ENCODE measurements around the gene SOX15.

Gene SOX15

GRCh38 chr17:7574176-7574953 is 15.5 kb downstream of the SOX15 start:
- Mint-ChIP-seq H3K4me1 (peaks cover 70% of the 10 kb centered on the region), H3K27me3 (no peaks in the 10 kb centered on the region), H3K4me3 (peak overlapping the region; percentile 93), H3K9me3 (no peaks in the 10 kb centered on the region), H3K27ac (peak overlapping the region; percentile 99), H3K36me3 (peaks cover 81% of the 10 kb centered on the region)
- ATAC-seq, result no peak

GRCh38 chr17:7573324-7574080 is 16.4 kb downstream of the SOX15 start:
- Mint-ChIP-seq H3K27ac (peak overlapping the region; percentile 99), H3K4me1 (peaks cover 62% of the 10 kb centered on the region), H3K4me3 (peak overlapping the region; percentile 93), H3K36me3 (peaks cover 80% of the 10 kb centered on the region), H3K27me3 (no peaks in the 10 kb centered on the region), H3K9me3 (no peaks in the 10 kb centered on the region)
- ATAC-seq, result peak; percentile 65

GRCh38 chr17:7572588-7573323 is 17.1 kb downstream of the SOX15 start:
- no peaks in the 10 kb centered on the region for H3K9me3 Mint-ChIP-seq
- H3K36me3 Mint-ChIP-seq, result peaks cover 75% of the 10 kb centered on the region
- peaks cover 55% of the 10 kb centered on the region for H3K4me1 Mint-ChIP-seq
- peak overlapping the region; percentile 93 for H3K4me3 Mint-ChIP-seq
- peak overlapping the region; percentile 99 for H3K27ac Mint-ChIP-seq
- peak; percentile 97 for ATAC-seq
- no peaks in the 10 kb centered on the region for H3K27me3 Mint-ChIP-seq

GRCh38 chr17:7572338-7572587 is 17.6 kb downstream of the SOX15 start:
- Mint-ChIP-seq H3K27ac (peak overlapping the region; percentile 99), H3K36me3 (peaks cover 75% of the 10 kb centered on the region), H3K4me3 (peak overlapping the region; percentile 93), H3K9me3 (no peaks in the 10 kb centered on the region), H3K27me3 (no peaks in the 10 kb centered on the region), H3K4me1 (peaks cover 55% of the 10 kb centered on the region)
- no peak for ATAC-seq

GRCh38 chr17:7570351-7570750 is 19.5 kb downstream of the SOX15 start:
- Mint-ChIP-seq H3K27me3 (no peaks in the 10 kb centered on the region), H3K36me3 (peaks cover 74% of the 10 kb centered on the region), H3K4me3 (peak overlapping the region; percentile 9), H3K9me3 (no peaks in the 10 kb centered on the region), H3K27ac (no peak overlapping the region), H3K4me1 (peaks cover 42% of the 10 kb centered on the region)
- no peak for ATAC-seq

GRCh38 chr17:7569571-7569970 is 20.3 kb downstream of the SOX15 start:
- no peak for ATAC-seq
- peaks cover 40% of the 10 kb centered on the region for H3K4me1 Mint-ChIP-seq
- no peaks in the 10 kb centered on the region for H3K27me3 Mint-ChIP-seq
- peaks cover 74% of the 10 kb centered on the region for H3K36me3 Mint-ChIP-seq
- no peak overlapping the region for H3K27ac Mint-ChIP-seq
- H3K4me3 Mint-ChIP-seq, result no peak overlapping the region
- H3K9me3 Mint-ChIP-seq, result no peaks in the 10 kb centered on the region

GRCh38 chr17:7563115-7563869 is 26.6 kb downstream of the SOX15 start:
- Mint-ChIP-seq H3K36me3 (peaks cover 32% of the 10 kb centered on the region), H3K9me3 (no peaks in the 10 kb centered on the region), H3K4me1 (peaks cover 59% of the 10 kb centered on the region), H3K27ac (peak overlapping the region; percentile 98), H3K27me3 (no peaks in the 10 kb centered on the region), H3K4me3 (peak overlapping the region; percentile 89)
- no peak for ATAC-seq

GRCh38 chr17:7562208-7562605 is 27.7 kb downstream of the SOX15 start:
- Mint-ChIP-seq H3K27me3 (no peaks in the 10 kb centered on the region), H3K36me3 (peaks cover 26% of the 10 kb centered on the region), H3K27ac (peak overlapping the region; percentile 98), H3K4me1 (peaks cover 64% of the 10 kb centered on the region), H3K4me3 (peak overlapping the region; percentile 89), H3K9me3 (no peaks in the 10 kb centered on the region)
- no peak for ATAC-seq

GRCh38 chr17:7561589-7562207 is 28.2 kb downstream of the SOX15 start, which contains the start of gene SENP3:
TSS of gene SENP3 (plus strand) at chr17:7561919. CDS start at chr17:7563077, 1,158 bp downstream.
- Mint-ChIP-seq H3K36me3 (peaks cover 26% of the 10 kb centered on the region), H3K4me1 (peaks cover 66% of the 10 kb centered on the region), H3K9me3 (no peaks in the 10 kb centered on the region), H3K27ac (peak within 1 kb of the TSS; percentile 98), H3K4me3 (peak within 1 kb of the TSS; percentile 89), H3K27me3 (no peaks in the 10 kb centered on the region)
- peak; percentile 89 for ATAC-seq

GRCh38 chr17:7561028-7561575 is 28.8 kb downstream of the SOX15 start:
- H3K36me3 Mint-ChIP-seq, result peaks cover 26% of the 10 kb centered on the region
- ATAC-seq, result peak; percentile 82
- peak overlapping the region; percentile 89 for H3K4me3 Mint-ChIP-seq
- H3K9me3 Mint-ChIP-seq, result no peaks in the 10 kb centered on the region
- peaks cover 70% of the 10 kb centered on the region for H3K4me1 Mint-ChIP-seq
- peak overlapping the region; percentile 98 for H3K27ac Mint-ChIP-seq
- no peaks in the 10 kb centered on the region for H3K27me3 Mint-ChIP-seq

- Mint-ChIP-seq H3K9me3 (no peaks in the 10 kb centered on the region), H3K36me3 (peaks cover 19% of the 10 kb centered on the region), H3K4me3 (peak overlapping the region; percentile 89), H3K27ac (peak overlapping the region; percentile 98), H3K27me3 (no peaks in the 10 kb centered on the region), H3K4me1 (peaks cover 74% of the 10 kb centered on the region)
- peak; percentile 56 for ATAC-seq
These were observed 29.5 kb downstream of the SOX15 start for GRCh38 chr17:7560172-7561027.

GRCh38 chr17:7559320-7560171 is 30.3 kb downstream of the SOX15 start:
- ATAC-seq, result no peak
- peaks cover 10% of the 10 kb centered on the region for H3K36me3 Mint-ChIP-seq
- peak overlapping the region; percentile 98 for H3K27ac Mint-ChIP-seq
- peak overlapping the region; percentile 89 for H3K4me3 Mint-ChIP-seq
- H3K27me3 Mint-ChIP-seq, result no peaks in the 10 kb centered on the region
- H3K9me3 Mint-ChIP-seq, result no peaks in the 10 kb centered on the region
- peaks cover 78% of the 10 kb centered on the region for H3K4me1 Mint-ChIP-seq

All from stimulated activated memory B cell treated with anti-CD40 and anti-IgM and Interleukin-4, amounts not matched to agents 10 μg/mL and 1 μg/mL and 100 μg/mL, for 72 hours (primary cell).